Testis (tissue), 2 donors: ENCODE measurements around the gene TRAF7.

Experiments
- POLR2A ChIP-seq: fragments of 450-650 bp; IDR thresholded peaks from one replicate; pipeline ENCODE4 v1.6.1; 2017; ENCODE audit warnings: antibody characterized with exemption, mild to moderate bottlenecking, moderate library complexity
- TF ChIP-seq, protein P1 (sequence below), 3 experiments: fragments of 450-650 bp in 2 of 3; fragments of 200-600 bp in 1 of 3; sonication (generic) in 1 of 3; IDR thresholded peaks; one replicate each; pipeline ENCODE4 v1.5.1; 2016 to 2019; ENCODE audit warnings: antibody characterized with exemption in 3 of 3, mild to moderate bottlenecking in 2 of 3, moderate library complexity in 1 of 3

GRCh38 chr16:2157480-2158261, 2.1 kb downstream of the TRAF7 start:
- TF ChIP-seq, protein P1, sequence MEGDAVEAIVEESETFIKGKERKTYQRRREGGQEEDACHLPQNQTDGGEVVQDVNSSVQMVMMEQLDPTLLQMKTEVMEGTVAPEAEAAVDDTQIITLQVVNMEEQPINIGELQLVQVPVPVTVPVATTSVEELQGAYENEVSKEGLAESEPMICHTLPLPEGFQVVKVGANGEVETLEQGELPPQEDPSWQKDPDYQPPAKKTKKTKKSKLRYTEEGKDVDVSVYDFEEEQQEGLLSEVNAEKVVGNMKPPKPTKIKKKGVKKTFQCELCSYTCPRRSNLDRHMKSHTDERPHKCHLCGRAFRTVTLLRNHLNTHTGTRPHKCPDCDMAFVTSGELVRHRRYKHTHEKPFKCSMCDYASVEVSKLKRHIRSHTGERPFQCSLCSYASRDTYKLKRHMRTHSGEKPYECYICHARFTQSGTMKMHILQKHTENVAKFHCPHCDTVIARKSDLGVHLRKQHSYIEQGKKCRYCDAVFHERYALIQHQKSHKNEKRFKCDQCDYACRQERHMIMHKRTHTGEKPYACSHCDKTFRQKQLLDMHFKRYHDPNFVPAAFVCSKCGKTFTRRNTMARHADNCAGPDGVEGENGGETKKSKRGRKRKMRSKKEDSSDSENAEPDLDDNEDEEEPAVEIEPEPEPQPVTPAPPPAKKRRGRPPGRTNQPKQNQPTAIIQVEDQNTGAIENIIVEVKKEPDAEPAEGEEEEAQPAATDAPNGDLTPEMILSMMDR (IDR thresholded peaks at IDR 0.05), result no peak
- TF ChIP-seq POLR2A, result no peak
